Keratinocyte (primary cell): ENCODE results near the gene ZNF860. TPM values are rescaled to one million over a fixed set of nuclear protein-coding genes. Genes with fewer than 3 reads are reported as not detected.

Source experiments
- DNase-seq: peaks from one replicate; pipeline ENCODE4 v3.0.0-alpha.2; 2011; ENCODE audit warnings: low read depth, missing footprints, low spot score
- FAIRE-seq: peaks from 2 replicates; lab custom pipeline; 2011; peaks lifted over from hg19 to GRCh38; lab: Jason Lieb, UNC
- H2AFZ ChIP-seq: 2 replicates; pipeline ENCODE4 v1.6.0; 2012; ENCODE audit warnings: low read length, control low read depth, inconsistent platforms; ENCODE audit not compliant: control insufficient read depth
- H3K27ac ChIP-seq: 2 replicates; pipeline ENCODE4 v1.5.1; 2011; ENCODE audit warnings: low read length; ENCODE audit not compliant: control insufficient read depth, insufficient read depth
- H3K27me3 ChIP-seq: 3 replicates; pipeline ENCODE4 v1.6.0; 2011; ENCODE audit warnings: low read length; ENCODE audit not compliant: control insufficient read depth, insufficient read depth; ENCODE audit errors: extremely low read depth
- H3K36me3 ChIP-seq, 2 experiments: 2 replicates in 1 of 2; 3 replicates in 1 of 2; pipeline ENCODE4 v1.5.1; 2011; ENCODE audit warnings: low read length in 2 of 2, mild to moderate bottlenecking in 1 of 2; ENCODE audit not compliant: control insufficient read depth in 2 of 2, insufficient read depth in 2 of 2; ENCODE audit errors: extremely low read depth in 1 of 2
- H3K4me1 ChIP-seq: 3 replicates; pipeline ENCODE4 v1.5.1; 2011; ENCODE audit warnings: low read length; ENCODE audit not compliant: control insufficient read depth, insufficient read depth; ENCODE audit errors: extremely low read depth
- H3K4me2 ChIP-seq: 3 replicates; pipeline ENCODE4 v1.6.0; 2011; ENCODE audit warnings: low read depth, low read length; ENCODE audit not compliant: control insufficient read depth, insufficient read depth; ENCODE audit errors: extremely low read depth
- H3K4me3 ChIP-seq, 3 experiments: fragments of 200-600 bp in 1 of 3; sonication (generic) in 1 of 3; 2 replicates in 2 of 3; 3 replicates in 1 of 3; pipeline ENCODE4 v1.5.1; 2011 to 2016; ENCODE audit warnings: low read length in 3 of 3, mild to moderate bottlenecking in 3 of 3, control low read depth in 2 of 3, inconsistent platforms in 1 of 3, low read depth in 1 of 3, mixed read lengths in 1 of 3, mixed run types in 1 of 3, moderate library complexity in 1 of 3; ENCODE audit not compliant: control insufficient read depth in 2 of 3, insufficient read depth in 2 of 3; ENCODE audit errors: extremely low read depth in 1 of 3
- H3K79me2 ChIP-seq: 2 replicates; pipeline ENCODE4 v1.6.0; 2012; ENCODE audit warnings: low read length; ENCODE audit not compliant: control insufficient read depth, insufficient read depth
- H3K9ac ChIP-seq: 3 replicates; pipeline ENCODE4 v1.6.0; 2011; ENCODE audit warnings: low read length; ENCODE audit not compliant: control insufficient read depth, insufficient read depth; ENCODE audit errors: extremely low read depth
- H3K9me1 ChIP-seq: 3 replicates; pipeline ENCODE4 v1.6.0; 2011; ENCODE audit warnings: low read length; ENCODE audit not compliant: control insufficient read depth, insufficient read depth; ENCODE audit errors: extremely low read depth
- H3K9me3 ChIP-seq: 2 replicates; pipeline ENCODE4 v1.5.1; 2012; ENCODE audit warnings: low read depth, low read length; ENCODE audit not compliant: control insufficient read depth
- H4K20me1 ChIP-seq: 3 replicates; pipeline ENCODE4 v1.6.0; 2011; ENCODE audit warnings: low read length; ENCODE audit not compliant: control insufficient read depth, insufficient read depth; ENCODE audit errors: extremely low read depth
- CTCF ChIP-seq, 3 experiments: IDR thresholded peaks in 1 of 3; conservative IDR thresholded peaks in 1 of 3; optimal IDR thresholded peaks in 1 of 3; 2 replicates in 2 of 3; 3 replicates in 1 of 3; pipeline versions ENCODE3 to v1.5.1; 2011; ENCODE audit warnings: low read length in 3 of 3, mild to moderate bottlenecking in 3 of 3, moderate library complexity in 2 of 3, control low read depth in 1 of 3, inconsistent platforms in 1 of 3; ENCODE audit not compliant: insufficient read depth in 2 of 3; ENCODE audit errors: extremely low read depth in 1 of 3
- EZH2 ChIP-seq: IDR thresholded peaks from one replicate; pipeline ENCODE4 v1.6.1; 2012; ENCODE audit warnings: inconsistent platforms, mild to moderate bottlenecking, low read length, moderate library complexity
- dilution Hi-C: fragments of 300-500 bp; cut with MboI; formaldehyde crosslinking; loops from one replicate; pipeline ENCODE4 v1.7.0; 2020; ENCODE audit warnings: low sequenced_read_pairs; ENCODE audit not compliant: extremely low pct_ligation_motif_present
- polyA plus RNA-seq, 5 experiments: library from polyadenylated mRNA; depleted of rRNA in 3 of 5; stranded (reverse) in 3 of 5; stranded (forward) in 1 of 5; unstranded in 1 of 5; fragments of >200 nt; gene quantifications; 1 replicate in 1 of 5; 2 replicates in 3 of 5; 3 replicates in 1 of 5; pipeline versions ENCODE4 v1.2.1 to v1.2.3, GENCODE V29; 2011 to 2012; ENCODE audit warnings: missing spikeins in 2 of 5, low read depth in 1 of 5, low replicate concordance in 1 of 5

ZNF860 gene
- polyA plus RNA-seq, 1 donor (not counting 4 experiments of a cell fraction or from before 2014, with no cell fraction given), result 10.3 TPM

GRCh38 chr3:31959251-31959650 lies 22.3 kb upstream of the ZNF860 start:
- peaks cover 4% of the 10 kb centered on the region for H4K20me1 ChIP-seq
- H3K27me3 ChIP-seq, result no peaks in the 10 kb centered on the region
- H3K9me1 ChIP-seq, result no peaks in the 10 kb centered on the region
- dilution Hi-C loops, result no loop called here
- no peak for FAIRE-seq
- TF ChIP-seq EZH2, result no peak
- no peak for TF ChIP-seq CTCF (optimal IDR thresholded peaks at IDR 0.05 in 1 of 3, IDR thresholded peaks at IDR 0.05 in 1 of 3, conservative IDR thresholded peaks at IDR 0.05 in 1 of 3; ENCODE audit: extremely low read depth in 1 of 3, insufficient read depth in 2 of 3, low read length in 3 of 3)
- H3K79me2 ChIP-seq, result peaks cover 98% of the 10 kb centered on the region
- H3K9me3 ChIP-seq, result peaks cover 5% of the 10 kb centered on the region
- no peak for DNase-seq
- H3K9ac ChIP-seq, result no peak overlapping the region
- peaks cover 37% of the 10 kb centered on the region for H3K4me1 ChIP-seq
- H2AFZ ChIP-seq, result no peak overlapping the region
- H3K4me2 ChIP-seq, result no peak overlapping the region
- H3K4me3 ChIP-seq, result no peak overlapping the region
- H3K27ac ChIP-seq, result no peak overlapping the region
- peaks cover 1 to 4% of the 10 kb centered on the region in 2 experiments for H3K36me3 ChIP-seq

GRCh38 chr3:31959951-31960792 lies 21.4 kb upstream of the ZNF860 start:
- Histone ChIP-seq H3K4me1 (peaks cover 37% of the 10 kb centered on the region), H3K4me2 (peak overlapping the region; percentile 82), H3K36me3 (peaks cover 1 to 4% of the 10 kb centered on the region in 2 experiments), H3K27me3 (no peaks in the 10 kb centered on the region), H3K9me1 (no peaks in the 10 kb centered on the region), H2AFZ (no peak overlapping the region), H3K4me3 (peak overlapping the region in 2 of 3 experiments; percentile 11 to 49), H3K9me3 (peaks cover 5% of the 10 kb centered on the region), H3K9ac (peak overlapping the region; percentile 61), H4K20me1 (peaks cover 2% of the 10 kb centered on the region), H3K79me2 (peaks cover 97% of the 10 kb centered on the region), H3K27ac (peak overlapping the region; percentile 49)
- DNase-seq (no peak), FAIRE-seq (peak; percentile 77)
- dilution Hi-C loops, result no loop called here
- TF ChIP-seq EZH2 (no peak), CTCF (optimal IDR thresholded peaks at IDR 0.05 in 1 of 3, IDR thresholded peaks at IDR 0.05 in 1 of 3, conservative IDR thresholded peaks at IDR 0.05 in 1 of 3; ENCODE audit: extremely low read depth in 1 of 3, insufficient read depth in 2 of 3, low read length in 3 of 3) (no peak)
